ENCODE measurements around the gene INHA. TPM values are rescaled to one million over a fixed set of nuclear protein-coding genes. Genes with fewer than 3 reads are reported as not detected.

Gene INHA
- total RNA-seq, 1 experiment from 2014 or later, result 1.8 TPM

GRCh38 chr2:219547621-219548020 lies 24.5 kb upstream of the INHA start:
- Histone ChIP-seq H3K36me3 (replicated peaks; ENCODE audit: control insufficient read depth, insufficient read depth, low read length) (peaks cover 3% of the 10 kb centered on the region), H3K27me3 (ENCODE audit: control insufficient read depth, insufficient read depth, low read length) (peaks cover 16% of the 10 kb centered on the region; the same call in 1 of the 2 replicates), H3K4me3 (ENCODE audit: insufficient read depth, low read depth, low read length) (no peak overlapping the region)
- DNase-seq, result no peak

GRCh38 chr2:219548990-219549389 lies 23.1 kb upstream of the INHA start:
- H3K27me3 ChIP-seq (ENCODE audit: control insufficient read depth, insufficient read depth, low read length), result peaks cover 26% of the 10 kb centered on the region
- DNase-seq, result no peak
- H3K36me3 ChIP-seq (replicated peaks; ENCODE audit: control insufficient read depth, insufficient read depth, low read length), result peaks cover 3% of the 10 kb centered on the region
- H3K4me3 ChIP-seq (ENCODE audit: insufficient read depth, low read depth, low read length), result no peak overlapping the region

GRCh38 chr2:219549619-219550018 lies 22.5 kb upstream of the INHA start:
- H3K36me3 ChIP-seq (replicated peaks; ENCODE audit: control insufficient read depth, insufficient read depth, low read length), result peaks cover 3% of the 10 kb centered on the region
- peaks cover 20% of the 10 kb centered on the region for H3K27me3 ChIP-seq (ENCODE audit: control insufficient read depth, insufficient read depth, low read length)
- DNase-seq, result no peak
- no peak overlapping the region for H3K4me3 ChIP-seq (ENCODE audit: insufficient read depth, low read depth, low read length)

GRCh38 chr2:219551441-219552381 lies 20.4 kb upstream of the INHA start:
- peaks cover 4% of the 10 kb centered on the region for H3K36me3 ChIP-seq (replicated peaks; ENCODE audit: control insufficient read depth, insufficient read depth, low read length)
- H3K4me3 ChIP-seq (ENCODE audit: insufficient read depth, low read depth, low read length), result peak overlapping the region; percentile 76
- peak; percentile 92 for DNase-seq
- peaks cover 16% of the 10 kb centered on the region for H3K27me3 ChIP-seq (ENCODE audit: control insufficient read depth, insufficient read depth, low read length)

GRCh38 chr2:219552382-219553167 lies 19.5 kb upstream of the INHA start:
- Histone ChIP-seq H3K4me3 (ENCODE audit: insufficient read depth, low read depth, low read length) (peak overlapping the region; percentile 76), H3K27me3 (ENCODE audit: control insufficient read depth, insufficient read depth, low read length) (peaks cover 16% of the 10 kb centered on the region), H3K36me3 (replicated peaks; ENCODE audit: control insufficient read depth, insufficient read depth, low read length) (peaks cover 4% of the 10 kb centered on the region)
- peak; percentile 99 for DNase-seq

GRCh38 chr2:219553168-219553417 lies 19.0 kb upstream of the INHA start:
- DNase-seq, result no peak
- peaks cover 16% of the 10 kb centered on the region for H3K27me3 ChIP-seq (ENCODE audit: control insufficient read depth, insufficient read depth, low read length)
- peak overlapping the region; percentile 76 for H3K4me3 ChIP-seq (ENCODE audit: insufficient read depth, low read depth, low read length)
- H3K36me3 ChIP-seq (replicated peaks; ENCODE audit: control insufficient read depth, insufficient read depth, low read length), result peaks cover 4% of the 10 kb centered on the region

- Histone ChIP-seq H3K4me3 (ENCODE audit: insufficient read depth, low read depth, low read length) (no peak overlapping the region), H3K27me3 (ENCODE audit: control insufficient read depth, insufficient read depth, low read length) (peaks cover 16% of the 10 kb centered on the region), H3K36me3 (replicated peaks; ENCODE audit: control insufficient read depth, insufficient read depth, low read length) (peaks cover 4% of the 10 kb centered on the region)
- no peak for DNase-seq
Measured at GRCh38 chr2:219553463-219553963, 18.6 kb upstream of the INHA start.

GRCh38 chr2:219554350-219554749 lies 17.8 kb upstream of the INHA start:
- H3K36me3 ChIP-seq (replicated peaks; ENCODE audit: control insufficient read depth, insufficient read depth, low read length), result peaks cover 3% of the 10 kb centered on the region
- H3K4me3 ChIP-seq (ENCODE audit: insufficient read depth, low read depth, low read length), result no peak overlapping the region
- DNase-seq, result no peak
- peaks cover 16% of the 10 kb centered on the region for H3K27me3 ChIP-seq (ENCODE audit: control insufficient read depth, insufficient read depth, low read length)

- Histone ChIP-seq H3K27me3 (ENCODE audit: control insufficient read depth, insufficient read depth, low read length) (peaks cover 15% of the 10 kb centered on the region), H3K4me3 (ENCODE audit: insufficient read depth, low read depth, low read length) (no peak overlapping the region), H3K36me3 (replicated peaks; ENCODE audit: control insufficient read depth, insufficient read depth, low read length) (peaks cover 1% of the 10 kb centered on the region)
- no peak for DNase-seq
Measured at GRCh38 chr2:219555956-219556355, 16.2 kb upstream of the INHA start.

GRCh38 chr2:219556413-219556812 lies 15.7 kb upstream of the INHA start:
- Histone ChIP-seq H3K4me3 (ENCODE audit: insufficient read depth, low read depth, low read length) (no peak overlapping the region), H3K36me3 (replicated peaks; ENCODE audit: control insufficient read depth, insufficient read depth, low read length) (peaks cover 1% of the 10 kb centered on the region), H3K27me3 (ENCODE audit: control insufficient read depth, insufficient read depth, low read length) (peaks cover 13% of the 10 kb centered on the region)
- DNase-seq, result no peak

- Histone ChIP-seq H3K27me3 (ENCODE audit: control insufficient read depth, insufficient read depth, low read length) (peaks cover 10% of the 10 kb centered on the region), H3K36me3 (replicated peaks; ENCODE audit: control insufficient read depth, insufficient read depth, low read length) (peaks cover 1% of the 10 kb centered on the region), H3K4me3 (ENCODE audit: insufficient read depth, low read depth, low read length) (no peak overlapping the region)
- DNase-seq, result no peak
Measured at GRCh38 chr2:219557320-219557719, 14.8 kb upstream of the INHA start.

- no peak for DNase-seq
- H3K27me3 ChIP-seq (ENCODE audit: control insufficient read depth, insufficient read depth, low read length), result peaks cover 6% of the 10 kb centered on the region
- H3K36me3 ChIP-seq (replicated peaks; ENCODE audit: control insufficient read depth, insufficient read depth, low read length), result peaks cover 1% of the 10 kb centered on the region
- H3K4me3 ChIP-seq (ENCODE audit: insufficient read depth, low read depth, low read length), result no peak overlapping the region
Measured at GRCh38 chr2:219557791-219558785, 14.0 kb upstream of the INHA start.

GRCh38 chr2:219559156-219559915 lies 12.8 kb upstream of the INHA start:
- Histone ChIP-seq H3K36me3 (replicated peaks; ENCODE audit: control insufficient read depth, insufficient read depth, low read length) (peaks cover 10% of the 10 kb centered on the region), H3K4me3 (ENCODE audit: insufficient read depth, low read depth, low read length) (no peak overlapping the region), H3K27me3 (ENCODE audit: control insufficient read depth, insufficient read depth, low read length) (no peaks in the 10 kb centered on the region)
- DNase-seq, result no peak
